Measurements from ENCODE around the gene RGS1. TPM values are rescaled to one million over a fixed set of nuclear protein-coding genes. Genes with fewer than 3 reads are reported as not detected.

The RGS1 gene
- total RNA-seq, 2 donors from 2014 or later: 25.8 to 30.7 TPM

DNA sequence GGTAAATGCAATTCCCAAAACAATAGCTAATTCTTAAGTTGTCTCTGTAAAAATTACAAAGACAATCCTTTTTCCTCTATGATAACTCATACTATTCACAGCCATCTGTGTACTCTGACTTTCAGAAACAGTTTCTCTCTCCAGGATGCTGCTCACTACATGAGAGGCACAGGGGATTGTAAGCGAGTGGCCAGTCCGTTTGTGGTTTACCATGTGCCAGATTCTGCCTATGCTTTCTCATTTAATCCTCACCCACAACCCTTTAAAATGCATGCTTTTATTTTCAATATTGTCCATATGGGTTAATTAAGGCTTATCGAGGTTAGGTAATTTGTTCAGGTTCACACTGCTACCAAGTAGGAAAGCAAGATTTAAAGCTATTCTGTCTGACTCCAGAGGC is 23.0 kb downstream of the RGS1 start:
- H3K27me3 Mint-ChIP-seq (ENCODE audit: low read depth): peaks cover 15% of the 10 kb centered on the region
- H3K9me3 Mint-ChIP-seq: no peaks in the 10 kb centered on the region
- no peak overlapping the region for H3K27ac Mint-ChIP-seq
- peaks cover 37% of the 10 kb centered on the region for H3K4me1 Mint-ChIP-seq (ENCODE audit: low read depth)
- H3K36me3 Mint-ChIP-seq (ENCODE audit: insufficient read depth in 2 of 2): no peaks in the 10 kb centered on the region
- DNase-seq: no peak
- H3K4me3 Mint-ChIP-seq: no peak overlapping the region
- no peak for ATAC-seq (replicated peaks in 1 of 2)

DNA sequence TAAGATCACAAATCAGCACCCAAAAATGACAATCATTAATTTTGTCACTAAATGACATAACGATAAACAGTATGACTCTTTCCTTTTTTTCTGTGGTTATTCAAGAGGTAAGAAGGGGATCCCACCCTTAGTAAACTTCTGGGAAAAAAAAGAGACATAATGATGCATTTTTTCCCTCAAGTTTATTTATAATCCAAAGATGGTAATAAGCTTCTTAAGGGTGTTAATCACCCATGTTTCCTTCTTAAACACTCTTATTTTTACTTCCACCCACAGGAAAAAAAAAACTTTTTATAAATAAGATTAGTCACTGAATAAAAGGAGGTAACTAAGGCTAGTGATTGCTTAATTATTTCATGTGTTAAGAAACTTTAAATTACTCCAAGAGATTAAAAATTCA is 24.7 kb downstream of the RGS1 start:
- peaks cover 31% of the 10 kb centered on the region for H3K4me1 Mint-ChIP-seq (ENCODE audit: low read depth)
- no peak overlapping the region for H3K27ac Mint-ChIP-seq
- ATAC-seq (replicated peaks in 1 of 2) (peak in 1 of 2 donors; percentile 33), DNase-seq (no peak)
- no peaks in the 10 kb centered on the region for H3K36me3 Mint-ChIP-seq (ENCODE audit: insufficient read depth in 2 of 2)
- H3K27me3 Mint-ChIP-seq (ENCODE audit: low read depth): peaks cover 8% of the 10 kb centered on the region
- no peaks in the 10 kb centered on the region for H3K9me3 Mint-ChIP-seq
- no peak overlapping the region for H3K4me3 Mint-ChIP-seq

DNA sequence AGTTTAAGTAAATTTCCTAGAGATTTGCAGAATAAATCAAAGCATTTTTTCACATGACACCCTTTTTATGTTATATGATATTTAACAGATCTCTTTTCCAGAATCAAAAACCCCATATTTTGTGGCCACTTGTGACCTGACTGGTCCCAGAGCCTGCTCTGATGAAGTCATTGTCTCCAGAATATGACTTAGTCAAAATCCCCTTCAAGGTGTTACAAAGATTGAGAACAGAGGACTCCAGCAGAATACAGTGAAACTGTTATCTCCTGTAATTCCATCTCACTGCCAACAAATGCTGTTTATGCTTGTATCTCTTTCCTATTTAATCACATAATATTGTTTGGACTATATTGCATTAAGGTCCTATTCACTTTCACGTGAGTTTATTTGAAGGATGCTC is 25.6 kb downstream of the RGS1 start:
- Mint-ChIP-seq H3K4me1 (ENCODE audit: low read depth) (peaks cover 25% of the 10 kb centered on the region), H3K27me3 (ENCODE audit: low read depth) (no peaks in the 10 kb centered on the region), H3K9me3 (no peaks in the 10 kb centered on the region), H3K4me3 (peak overlapping the region in 1 of 2 donors; percentile 54), H3K36me3 (ENCODE audit: insufficient read depth in 2 of 2) (no peaks in the 10 kb centered on the region), H3K27ac (peak overlapping the region; percentile 56)
- DNase-seq (no peak), ATAC-seq (replicated peaks in 1 of 2) (peak; percentile 77 to 84)

DNA sequence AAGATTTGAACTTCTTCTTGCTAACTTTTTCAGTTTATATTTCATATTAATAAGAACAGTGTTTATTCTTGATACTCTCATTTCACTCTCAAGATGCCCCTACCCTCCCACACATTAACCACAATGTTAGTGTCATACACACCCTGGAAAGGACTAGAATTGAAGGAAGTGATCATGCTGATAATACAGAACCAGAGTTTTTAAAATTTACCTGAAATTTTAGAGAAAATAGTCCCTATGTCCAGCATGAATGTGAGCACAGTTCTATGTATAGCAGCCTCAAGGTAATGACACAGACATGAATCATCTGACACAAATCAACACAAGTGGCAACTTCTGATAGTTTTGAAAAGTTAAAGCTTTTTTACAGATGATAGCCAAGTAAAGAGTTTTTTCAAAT is 26.0 kb downstream of the RGS1 start:
- Mint-ChIP-seq H3K36me3 (ENCODE audit: insufficient read depth in 2 of 2) (no peaks in the 10 kb centered on the region), H3K4me3 (peak overlapping the region in 1 of 2 donors; percentile 22), H3K4me1 (ENCODE audit: low read depth) (peaks cover 25% of the 10 kb centered on the region), H3K27me3 (ENCODE audit: low read depth) (no peaks in the 10 kb centered on the region), H3K9me3 (no peaks in the 10 kb centered on the region), H3K27ac (peak overlapping the region; percentile 56)
- peak; percentile 37 to 60 for ATAC-seq (replicated peaks in 1 of 2)
- DNase-seq: no peak

DNA sequence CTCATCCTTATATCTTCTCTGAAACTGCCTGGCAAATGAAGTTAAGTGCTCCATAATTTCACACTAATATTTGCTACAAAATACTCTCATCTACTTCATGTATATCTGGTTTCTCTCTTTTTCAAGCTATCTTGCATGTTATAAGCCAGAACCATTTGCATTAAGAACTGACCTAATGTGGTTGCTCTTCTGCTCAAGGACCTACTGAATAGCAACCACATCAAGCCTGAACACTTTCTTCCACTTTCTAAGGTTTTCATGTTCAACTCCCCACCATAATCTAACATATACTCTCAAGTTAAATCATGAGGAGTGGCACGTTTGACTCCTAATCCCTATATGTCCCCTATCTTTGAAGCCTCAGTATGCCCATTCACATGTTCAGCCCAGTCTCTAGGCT is 27.2 kb downstream of the RGS1 start:
- H3K4me1 Mint-ChIP-seq (ENCODE audit: low read depth): peaks cover 25% of the 10 kb centered on the region
- H3K36me3 Mint-ChIP-seq (ENCODE audit: insufficient read depth in 2 of 2): no peaks in the 10 kb centered on the region
- H3K9me3 Mint-ChIP-seq: no peaks in the 10 kb centered on the region
- H3K27ac Mint-ChIP-seq: no peak overlapping the region
- DNase-seq (no peak), ATAC-seq (replicated peaks in 1 of 2) (no peak)
- H3K27me3 Mint-ChIP-seq (ENCODE audit: low read depth): no peaks in the 10 kb centered on the region
- no peak overlapping the region for H3K4me3 Mint-ChIP-seq

DNA sequence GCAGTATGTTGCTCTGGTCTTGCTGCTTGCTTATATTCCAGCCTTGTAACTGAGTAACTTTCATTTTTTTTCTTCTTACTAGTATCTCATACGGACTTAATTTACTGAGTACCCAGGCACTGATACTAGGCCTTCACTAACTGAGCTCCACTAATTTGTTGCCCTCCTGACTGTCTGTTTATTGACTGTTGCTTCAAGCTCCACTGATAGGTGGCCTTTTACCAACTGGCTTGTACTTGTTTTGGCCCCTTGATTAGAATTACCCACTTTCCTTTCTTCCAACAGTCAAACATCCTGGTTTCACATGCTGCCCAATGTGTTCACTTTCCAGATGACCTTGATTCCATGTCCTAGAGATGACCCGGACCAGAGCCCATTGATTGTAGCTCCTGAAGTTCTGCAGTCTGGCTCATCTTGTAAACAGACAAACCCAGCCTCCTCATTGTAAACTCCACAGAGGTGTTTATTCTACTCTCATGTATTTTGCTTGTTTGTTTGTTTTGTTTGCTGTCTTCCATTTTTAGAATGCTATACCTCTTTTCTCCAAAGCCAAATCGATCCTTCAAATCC is 27.7 kb downstream of the RGS1 start:
- DNase-seq: no peak
- no peaks in the 10 kb centered on the region for H3K36me3 Mint-ChIP-seq (ENCODE audit: insufficient read depth in 2 of 2)
- H3K4me1 Mint-ChIP-seq (ENCODE audit: low read depth): peaks cover 25% of the 10 kb centered on the region
- H3K27me3 Mint-ChIP-seq (ENCODE audit: low read depth): no peaks in the 10 kb centered on the region
- peak overlapping the region; percentile 15 for H3K27ac Mint-ChIP-seq
- no peak for ATAC-seq (replicated peaks in 1 of 2)
- H3K4me3 Mint-ChIP-seq: no peak overlapping the region
- no peaks in the 10 kb centered on the region for H3K9me3 Mint-ChIP-seq

DNA sequence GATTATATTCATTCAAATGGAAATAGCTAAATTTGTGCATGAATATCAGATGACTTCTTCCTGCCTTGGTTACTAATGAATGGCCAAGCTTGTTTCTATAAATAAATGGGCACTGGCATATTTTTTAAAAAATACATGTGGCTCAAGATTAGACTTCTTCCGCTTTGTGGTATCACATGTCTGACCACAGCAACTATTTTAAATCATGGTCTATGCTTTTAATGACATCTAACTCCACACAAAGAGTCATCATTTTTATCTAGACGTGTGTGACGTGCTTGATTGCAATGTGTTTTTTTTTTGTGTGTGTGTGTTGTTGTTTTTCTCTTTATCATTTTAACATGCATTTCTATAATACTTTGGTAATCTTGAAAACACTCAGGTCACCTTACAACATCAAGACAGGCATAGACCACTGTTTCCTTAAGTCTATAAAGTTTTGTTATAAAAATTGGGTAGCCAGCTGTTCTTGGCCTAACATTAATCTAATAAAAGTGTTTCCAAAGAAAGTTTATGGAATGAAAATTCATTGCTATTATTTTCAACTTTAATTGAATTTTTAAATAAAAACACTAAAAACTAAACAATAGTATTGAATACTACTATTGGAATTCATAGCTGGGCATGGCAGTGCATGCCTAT is 29.5 kb downstream of the RGS1 start:
- DNase-seq (no peak), ATAC-seq (replicated peaks in 1 of 2) (no peak)
- no peak overlapping the region for H3K4me3 Mint-ChIP-seq
- H3K36me3 Mint-ChIP-seq (ENCODE audit: insufficient read depth in 2 of 2): no peaks in the 10 kb centered on the region
- no peaks in the 10 kb centered on the region for H3K27me3 Mint-ChIP-seq (ENCODE audit: low read depth)
- peaks cover 41% of the 10 kb centered on the region for H3K4me1 Mint-ChIP-seq (ENCODE audit: low read depth)
- no peaks in the 10 kb centered on the region for H3K9me3 Mint-ChIP-seq
- no peak overlapping the region for H3K27ac Mint-ChIP-seq

DNA sequence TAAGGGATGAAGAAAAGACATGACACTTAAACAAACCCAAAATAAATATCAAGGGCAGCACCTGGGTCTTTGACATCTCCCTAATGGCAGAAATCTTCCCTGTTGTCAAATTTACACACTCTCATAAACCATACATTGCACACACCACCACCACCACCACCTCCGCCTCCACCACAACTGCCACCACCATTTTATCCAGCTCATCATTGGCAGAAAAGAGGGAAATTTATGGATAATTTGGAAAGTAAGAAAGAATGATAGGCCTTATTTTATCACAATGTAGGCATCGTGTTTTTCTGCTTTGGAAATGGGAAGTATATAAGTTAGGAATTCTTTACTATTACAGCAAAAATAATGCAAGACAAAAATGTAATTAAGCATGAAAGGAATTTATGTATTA is 33.1 kb downstream of the RGS1 start:
- no peaks in the 10 kb centered on the region for H3K27me3 Mint-ChIP-seq (ENCODE audit: low read depth)
- no peak for ATAC-seq (replicated peaks in 1 of 2)
- H3K27ac Mint-ChIP-seq: peak overlapping the region; percentile 12
- no peaks in the 10 kb centered on the region for H3K36me3 Mint-ChIP-seq (ENCODE audit: insufficient read depth in 2 of 2)
- peak overlapping the region; percentile 32 to 56 for H3K4me3 Mint-ChIP-seq
- H3K4me1 Mint-ChIP-seq (ENCODE audit: low read depth): peaks cover 16% of the 10 kb centered on the region
- no peak for DNase-seq
- H3K9me3 Mint-ChIP-seq: no peaks in the 10 kb centered on the region

DNA sequence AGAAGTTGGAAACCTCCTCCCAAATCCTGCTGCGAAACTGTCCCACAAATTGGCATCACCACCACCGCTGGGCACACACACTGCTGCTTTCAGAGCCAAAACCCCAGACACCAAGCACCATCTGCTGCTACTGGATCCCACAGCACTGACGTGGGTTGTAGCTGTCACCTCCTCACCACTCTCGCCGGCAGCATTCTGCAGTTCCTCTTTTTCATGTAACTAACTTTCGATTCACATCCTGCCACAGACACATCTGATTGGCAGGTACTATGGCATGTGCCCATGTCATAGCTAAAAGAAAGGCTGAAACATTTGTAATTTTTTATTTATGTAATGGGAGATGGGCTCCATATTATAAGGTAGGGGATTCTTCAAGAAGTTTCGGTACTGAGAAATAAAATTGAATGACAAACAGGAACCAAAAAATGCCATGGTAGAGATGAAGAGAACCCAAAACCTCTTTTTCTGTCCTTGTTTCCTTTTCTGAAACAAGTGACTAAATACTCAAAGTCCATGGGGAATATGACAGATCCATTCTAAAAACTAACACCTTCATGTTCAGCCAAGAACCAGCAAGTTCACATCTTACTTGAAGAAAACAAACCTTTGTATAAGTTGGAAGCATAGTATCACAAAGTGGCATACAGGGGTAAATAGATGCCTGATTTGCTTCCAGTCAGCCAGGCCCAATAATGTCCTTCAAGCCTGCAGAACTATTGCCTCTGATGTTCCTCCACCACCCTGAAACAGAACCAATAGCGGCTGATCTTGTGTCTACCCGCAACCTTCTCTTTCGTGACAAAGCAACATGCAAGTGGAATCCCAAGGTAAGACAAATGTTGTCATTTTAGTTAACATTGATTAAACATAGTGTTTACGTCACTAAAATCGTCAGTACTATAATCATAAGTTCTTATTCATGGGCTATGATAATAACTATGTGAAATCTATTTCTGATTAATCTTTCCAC is 33.8 kb downstream of the RGS1 start:
- Mint-ChIP-seq H3K36me3 (ENCODE audit: insufficient read depth in 2 of 2) (no peaks in the 10 kb centered on the region), H3K4me3 (peak overlapping the region; percentile 56 to 63), H3K4me1 (ENCODE audit: low read depth) (peaks cover 16% of the 10 kb centered on the region), H3K27me3 (ENCODE audit: low read depth) (no peaks in the 10 kb centered on the region), H3K9me3 (no peaks in the 10 kb centered on the region), H3K27ac (peak overlapping the region; percentile 43)
- peak; percentile 52 to 63 for DNase-seq
- ATAC-seq (replicated peaks in 1 of 2): peak; percentile 95 to 98

DNA sequence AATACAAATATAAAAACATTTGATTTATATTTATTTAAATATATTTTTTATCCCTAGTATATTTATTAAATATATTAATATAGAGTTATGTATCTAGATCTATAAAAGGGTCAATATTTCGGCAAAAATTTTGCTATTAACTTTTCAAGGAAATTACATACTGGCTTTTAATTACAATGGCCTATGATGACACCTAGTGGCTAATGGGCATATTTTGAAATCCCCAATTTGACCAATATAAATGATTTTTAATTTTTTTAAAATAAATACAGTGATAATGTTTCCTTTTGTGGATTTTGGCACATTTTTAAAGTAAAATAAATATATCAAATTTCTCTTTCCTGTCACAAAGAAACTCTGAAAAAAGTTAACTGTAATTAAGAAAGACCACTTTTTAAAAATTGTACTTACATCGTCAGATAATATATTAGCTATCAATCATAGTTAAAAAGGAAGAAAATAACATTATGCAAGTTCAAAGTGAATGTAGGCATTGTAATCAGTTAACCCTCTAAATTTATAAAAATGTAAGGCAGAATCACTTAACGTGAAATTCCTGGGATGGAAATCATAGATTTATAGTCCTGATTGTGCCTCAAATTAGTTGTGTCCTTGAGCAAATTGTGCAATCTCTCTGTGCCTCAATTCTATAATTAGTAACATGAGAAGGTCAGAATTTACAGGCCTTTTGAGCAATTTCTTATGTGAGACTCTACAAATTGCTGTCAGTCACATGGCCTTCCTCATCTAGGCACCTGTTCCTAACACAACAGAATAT is 34.7 kb downstream of the RGS1 start:
- ATAC-seq (replicated peaks in 1 of 2) (no peak), DNase-seq (no peak)
- no peaks in the 10 kb centered on the region for H3K36me3 Mint-ChIP-seq (ENCODE audit: insufficient read depth in 2 of 2)
- no peaks in the 10 kb centered on the region for H3K27me3 Mint-ChIP-seq (ENCODE audit: low read depth)
- no peak overlapping the region for H3K4me3 Mint-ChIP-seq
- H3K9me3 Mint-ChIP-seq: no peaks in the 10 kb centered on the region
- H3K4me1 Mint-ChIP-seq (ENCODE audit: low read depth): peaks cover 16% of the 10 kb centered on the region
- no peak overlapping the region for H3K27ac Mint-ChIP-seq

DNA sequence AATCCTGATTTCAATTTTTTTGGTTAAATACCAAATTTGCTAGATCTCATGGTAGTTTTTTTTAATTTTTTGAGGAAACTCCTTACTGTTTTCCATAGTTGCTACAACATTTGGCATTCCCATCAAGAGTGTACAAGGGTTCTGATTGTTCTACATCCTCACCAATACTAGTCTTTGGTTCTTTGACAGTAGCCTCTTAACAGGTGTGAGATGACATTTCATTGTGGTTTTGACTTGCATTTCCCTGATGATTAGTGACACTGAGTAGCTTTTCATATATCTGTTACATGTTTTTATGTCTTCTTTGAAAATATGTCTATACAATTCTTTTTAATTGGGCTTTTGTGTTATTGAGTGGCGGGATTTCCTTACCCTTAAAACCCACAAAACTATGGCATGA is 39.5 kb downstream of the RGS1 start:
- Mint-ChIP-seq H3K9me3 (no peaks in the 10 kb centered on the region), H3K4me3 (no peak overlapping the region), H3K36me3 (ENCODE audit: insufficient read depth in 2 of 2) (no peaks in the 10 kb centered on the region), H3K4me1 (ENCODE audit: low read depth) (no peaks in the 10 kb centered on the region), H3K27ac (no peak overlapping the region), H3K27me3 (ENCODE audit: low read depth) (no peaks in the 10 kb centered on the region)
- ATAC-seq (replicated peaks in 1 of 2) (no peak), DNase-seq (no peak)

DNA sequence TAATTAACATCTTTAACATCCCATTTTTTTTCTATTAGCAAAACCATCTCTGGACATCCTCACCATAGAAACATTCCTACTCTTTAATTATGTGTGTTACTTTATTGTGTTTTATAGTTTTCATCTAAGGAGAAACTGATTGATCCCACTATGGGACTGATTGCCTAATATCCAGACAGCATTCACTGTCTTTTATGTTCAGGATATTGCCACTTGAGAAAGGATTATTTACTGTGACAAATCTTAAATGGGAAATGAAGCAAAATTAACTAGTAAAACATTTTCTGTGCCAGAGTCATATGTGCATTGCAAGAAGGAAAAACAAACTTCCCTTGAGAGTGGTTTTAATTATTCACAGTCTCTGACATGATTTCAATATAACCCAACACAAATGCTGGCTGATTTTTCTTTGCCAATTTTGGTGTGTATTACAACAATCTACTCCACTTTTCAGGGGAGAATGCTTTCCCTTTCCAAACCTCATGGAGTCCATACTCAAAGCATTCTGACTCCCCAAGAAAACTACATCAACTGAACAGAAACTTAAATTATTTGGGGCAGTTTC is 44.6 kb downstream of the RGS1 start:
- no peak for ATAC-seq (replicated peaks in 1 of 2)
- Mint-ChIP-seq H3K4me1 (ENCODE audit: low read depth) (no peaks in the 10 kb centered on the region), H3K27ac (no peak overlapping the region), H3K9me3 (peaks cover 0 to 2% of the 10 kb centered on the region in 2 donors), H3K36me3 (ENCODE audit: insufficient read depth in 2 of 2) (peaks cover 2% of the 10 kb centered on the region in 2 donors), H3K4me3 (no peak overlapping the region), H3K27me3 (ENCODE audit: low read depth) (peaks cover 2% of the 10 kb centered on the region)
- DNase-seq: no peak

Data from activated T-cell treated with anti-CD3 and anti-CD28 coated beads, Interleukin-2, amount 50 U/mL, for 72 hours (primary cell).